ENCODE results near the gene DTHD1. TPM values are rescaled to one million over a fixed set of nuclear protein-coding genes. Genes with fewer than 3 reads are reported as not detected.

Gene DTHD1
- total RNA-seq, 2 experiments from 2014 or later, result 1.2 to 1.3 TPM

DNA sequence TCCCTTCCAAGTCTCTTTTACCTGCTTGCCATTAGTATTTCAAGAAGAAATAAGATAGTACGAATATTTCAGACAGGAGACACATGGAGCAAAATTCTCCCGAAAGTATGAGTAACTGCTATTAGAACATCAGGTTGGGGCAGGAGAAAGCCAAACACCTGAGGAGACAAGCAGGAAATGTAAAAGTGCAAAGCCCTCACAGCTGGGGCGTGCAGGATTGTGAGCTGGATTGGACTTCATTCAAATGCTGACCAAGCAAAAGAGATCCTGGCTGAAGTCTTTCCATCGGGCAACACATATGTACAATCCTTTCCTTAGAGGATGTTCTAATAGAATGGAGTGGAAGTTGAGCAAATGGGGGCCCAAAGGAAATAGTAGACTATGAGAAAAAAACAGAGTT, 76.8 kb downstream of the DTHD1 start:
- TF ChIP-seq, protein P1, sequence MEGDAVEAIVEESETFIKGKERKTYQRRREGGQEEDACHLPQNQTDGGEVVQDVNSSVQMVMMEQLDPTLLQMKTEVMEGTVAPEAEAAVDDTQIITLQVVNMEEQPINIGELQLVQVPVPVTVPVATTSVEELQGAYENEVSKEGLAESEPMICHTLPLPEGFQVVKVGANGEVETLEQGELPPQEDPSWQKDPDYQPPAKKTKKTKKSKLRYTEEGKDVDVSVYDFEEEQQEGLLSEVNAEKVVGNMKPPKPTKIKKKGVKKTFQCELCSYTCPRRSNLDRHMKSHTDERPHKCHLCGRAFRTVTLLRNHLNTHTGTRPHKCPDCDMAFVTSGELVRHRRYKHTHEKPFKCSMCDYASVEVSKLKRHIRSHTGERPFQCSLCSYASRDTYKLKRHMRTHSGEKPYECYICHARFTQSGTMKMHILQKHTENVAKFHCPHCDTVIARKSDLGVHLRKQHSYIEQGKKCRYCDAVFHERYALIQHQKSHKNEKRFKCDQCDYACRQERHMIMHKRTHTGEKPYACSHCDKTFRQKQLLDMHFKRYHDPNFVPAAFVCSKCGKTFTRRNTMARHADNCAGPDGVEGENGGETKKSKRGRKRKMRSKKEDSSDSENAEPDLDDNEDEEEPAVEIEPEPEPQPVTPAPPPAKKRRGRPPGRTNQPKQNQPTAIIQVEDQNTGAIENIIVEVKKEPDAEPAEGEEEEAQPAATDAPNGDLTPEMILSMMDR (IDR thresholded peaks at IDR 0.05), result no peak
- Mint-ChIP-seq H3K9me3 (no peaks in the 10 kb centered on the region), H3K36me3 (ENCODE audit: low read depth) (no peaks in the 10 kb centered on the region), H3K4me3 (no peak overlapping the region), H3K27ac (no peak overlapping the region), H3K4me1 (ENCODE audit: low read depth) (no peaks in the 10 kb centered on the region), H3K27me3 (no peaks in the 10 kb centered on the region)
- intact Hi-C loops (cut with micrococcal nuclease), result no loop called here
- ATAC-seq (no peak), DNase-seq (no peak)
- ChIA-PET POLR2A (no interaction called here), CTCF (interaction anchor here (1.0 to 9.9 kb wide), 4 partner anchors 10 to 41 kb away, joined by 3 to 59 read pairs (median 4); no protein-coding TSS in a partner anchor)

DNA sequence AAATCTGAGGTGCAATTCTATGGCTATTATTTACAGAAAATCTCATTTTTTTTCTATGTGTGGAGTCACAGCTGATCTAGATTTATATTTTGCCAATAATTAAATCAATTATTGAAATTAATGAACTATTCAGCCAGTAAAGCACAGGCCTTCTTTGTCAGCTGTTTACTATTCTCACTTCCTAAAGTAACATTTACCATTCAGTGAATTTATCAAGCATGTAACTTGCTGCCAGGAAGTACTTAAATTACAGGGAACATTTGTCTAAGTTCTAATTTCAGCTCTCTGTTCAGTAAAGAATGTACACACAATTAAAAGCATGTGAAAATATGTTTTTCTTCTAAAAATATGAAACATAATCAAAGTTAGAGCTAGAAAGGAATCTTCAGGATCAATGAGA, 79.3 kb downstream of the DTHD1 start:
- Mint-ChIP-seq H3K4me1 (ENCODE audit: low read depth) (no peaks in the 10 kb centered on the region), H3K36me3 (ENCODE audit: low read depth) (no peaks in the 10 kb centered on the region), H3K27ac (no peak overlapping the region), H3K27me3 (no peaks in the 10 kb centered on the region), H3K4me3 (no peak overlapping the region), H3K9me3 (no peaks in the 10 kb centered on the region)
- ATAC-seq, result no peak
- no peak for DNase-seq
- TF ChIP-seq, protein P1 (IDR thresholded peaks at IDR 0.05), result no peak
- POLR2A ChIA-PET, result no interaction called here
- intact Hi-C loops (cut with micrococcal nuclease), result no loop called here
- CTCF ChIA-PET, result interaction anchor here (9.9 kb wide), 1 partner anchor 39 kb away, joined by 59 read pairs; no protein-coding TSS in a partner anchor

DNA sequence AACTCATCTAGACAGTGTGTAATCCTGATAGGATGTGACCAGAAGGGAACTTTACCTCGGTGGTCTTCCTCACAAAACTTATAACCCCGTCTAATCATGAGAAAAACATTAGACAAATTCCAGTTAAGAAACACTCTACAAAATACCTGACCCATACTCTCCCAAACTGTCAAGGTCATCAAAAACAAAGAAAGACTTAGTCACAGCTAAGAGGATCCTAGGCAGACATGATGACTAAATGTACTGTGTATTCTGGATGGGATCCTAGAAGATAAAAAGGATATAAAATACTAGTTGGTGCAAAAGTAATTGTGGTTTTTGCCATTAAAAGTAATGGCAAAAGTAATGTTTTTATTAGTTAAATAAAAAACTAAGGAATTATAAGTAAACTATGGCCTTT, 81.6 kb downstream of the DTHD1 start:
- ATAC-seq (no peak), DNase-seq (no peak)
- TF ChIP-seq, protein P1 (IDR thresholded peaks at IDR 0.05), result no peak
- Mint-ChIP-seq H3K9me3 (no peaks in the 10 kb centered on the region), H3K27me3 (no peaks in the 10 kb centered on the region), H3K4me1 (ENCODE audit: low read depth) (no peaks in the 10 kb centered on the region), H3K36me3 (ENCODE audit: low read depth) (no peaks in the 10 kb centered on the region), H3K27ac (no peak overlapping the region), H3K4me3 (no peak overlapping the region)
- intact Hi-C loops (cut with micrococcal nuclease), result no loop called here
- ChIA-PET POLR2A (interaction anchor here (0.9 kb wide), 1 partner anchor 27 kb away, joined by 3 read pairs; no protein-coding TSS in a partner anchor), CTCF (interaction anchor here (1.3 to 9.9 kb wide), 5 partner anchors 11 to 36 kb away, joined by 5 to 59 read pairs (median 6); no protein-coding TSS in a partner anchor)

DNA sequence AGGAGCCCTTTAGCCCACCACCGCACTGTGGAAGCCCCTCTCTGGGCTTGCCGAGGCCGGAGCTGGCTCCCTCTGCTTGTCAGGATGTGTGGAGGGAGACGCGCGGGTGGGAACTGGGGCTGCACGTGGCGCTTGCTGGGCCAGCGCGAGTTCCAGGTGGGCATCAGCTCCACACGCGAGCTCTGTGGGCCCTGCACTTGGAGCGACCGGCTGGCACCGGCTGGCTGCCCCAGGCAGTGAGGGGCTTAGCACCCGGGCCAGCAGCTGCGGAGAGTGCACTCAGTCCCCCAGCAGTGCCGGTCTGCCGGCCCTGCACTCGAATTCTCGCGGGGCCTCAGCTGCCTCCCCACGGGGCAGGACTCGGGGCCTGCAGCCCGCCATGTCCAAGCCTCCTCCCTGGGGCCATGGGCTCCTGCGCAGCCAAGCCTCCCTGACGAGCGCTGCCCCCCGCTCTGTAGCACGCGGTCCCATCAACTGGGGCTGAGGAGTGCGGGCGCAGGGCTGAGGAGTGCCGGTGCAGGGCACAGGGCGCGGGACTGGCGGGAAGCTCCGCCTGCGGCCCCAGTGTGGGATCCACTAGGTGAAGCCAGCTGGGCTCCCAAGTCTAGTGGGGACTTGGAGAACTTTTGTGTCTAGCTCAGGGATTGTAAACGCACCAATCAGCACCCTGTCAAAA, 93.6 kb downstream of the DTHD1 start:
- intact Hi-C loops (cut with micrococcal nuclease), result no loop called here
- Mint-ChIP-seq H3K36me3 (ENCODE audit: low read depth) (peaks cover 1% of the 10 kb centered on the region), H3K4me1 (ENCODE audit: low read depth) (no peaks in the 10 kb centered on the region), H3K9me3 (peaks cover 9% of the 10 kb centered on the region), H3K4me3 (no peak overlapping the region), H3K27ac (no peak overlapping the region), H3K27me3 (no peaks in the 10 kb centered on the region)
- ATAC-seq, result no peak
- ChIA-PET CTCF (interaction anchor here (1.0 to 2.1 kb wide), 3 partner anchors 11 to 44 kb away, joined by 3 to 7 read pairs (median 6); no protein-coding TSS in a partner anchor), POLR2A (no interaction called here)
- TF ChIP-seq, protein P1 (IDR thresholded peaks at IDR 0.05), result no peak
- no peak for DNase-seq

DNA sequence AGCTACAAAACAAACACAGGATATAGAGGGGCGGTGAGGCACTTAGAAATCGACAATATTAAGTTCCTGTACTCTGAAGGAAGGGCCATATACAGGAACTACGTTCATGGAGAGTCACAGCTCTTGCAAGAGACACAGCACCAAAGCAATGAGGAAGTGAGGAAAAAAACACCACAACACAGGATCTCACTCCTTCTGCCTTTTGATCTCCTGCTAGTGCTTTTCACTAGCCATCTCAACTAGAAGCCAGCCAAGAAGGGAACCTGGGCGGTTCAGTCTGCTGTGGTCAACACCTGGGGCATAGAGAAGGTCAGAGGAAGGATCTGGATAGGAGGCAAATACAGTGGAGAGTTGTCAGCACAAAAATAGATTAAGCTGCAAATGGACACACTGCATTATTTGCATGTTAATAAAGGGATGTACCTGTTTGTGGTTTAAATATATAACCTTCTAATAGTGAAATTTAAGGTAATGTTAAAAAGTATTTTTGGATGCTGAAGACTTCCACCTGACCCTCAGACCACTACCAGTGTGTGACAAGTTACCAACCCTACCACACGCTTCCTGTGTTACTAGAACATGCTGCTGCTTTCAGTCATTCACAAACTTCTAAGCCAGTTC, 104.6 kb downstream of the DTHD1 start:
- H3K27ac Mint-ChIP-seq, result peak overlapping the region; percentile 68

More for the DNA sequence above, 104.6 kb downstream of the DTHD1 start:
- H3K4me1 Mint-ChIP-seq (ENCODE audit: low read depth), result peaks cover 19% of the 10 kb centered on the region
- H3K9me3 Mint-ChIP-seq, result no peaks in the 10 kb centered on the region
- TF ChIP-seq, protein P1 (IDR thresholded peaks at IDR 0.05), result no peak
- no peaks in the 10 kb centered on the region for H3K27me3 Mint-ChIP-seq
- no peaks in the 10 kb centered on the region for H3K36me3 Mint-ChIP-seq (ENCODE audit: low read depth)
- intact Hi-C loops (cut with micrococcal nuclease), result no loop called here
- ChIA-PET POLR2A (interaction anchor here (0.6 to 1.2 kb wide), 2 partner anchors 17 to 1675 kb away, joined by 3 to 4 read pairs; no protein-coding TSS in a partner anchor), CTCF (interaction anchor here (1.1 to 3.1 kb wide), 7 partner anchors 10 to 194 kb away, joined by 3 to 17 read pairs (median 4); no protein-coding TSS in a partner anchor)
- peak overlapping the region; percentile 4 for H3K4me3 Mint-ChIP-seq
- DNase-seq, result peak; percentile 59
- ATAC-seq, result peak; percentile 93
